Amniotic epithelial cell (primary cell): ENCODE measurements around the gene DFFB.

Experiments used
- DNase-seq: peaks from one replicate; pipeline ENCODE4 v3.0.0-alpha.2; 2010; ENCODE audit warnings: low read depth

The DFFB gene

GRCh38 chr1:3872546-3872945 is 15.3 kb downstream of the DFFB start:
- no peak for DNase-seq

- no peak for DNase-seq
These were observed 17.5 kb downstream of the DFFB start for GRCh38 chr1:3874736-3875135.

- no peak for DNase-seq
These were observed 19.4 kb downstream of the DFFB start for GRCh38 chr1:3876716-3877115.

GRCh38 chr1:3879099-3879498 is 21.8 kb downstream of the DFFB start:
- peak; percentile 16 for DNase-seq

- DNase-seq = no peak
These were observed 22.6 kb downstream of the DFFB start for GRCh38 chr1:3879787-3880428.

DNA sequence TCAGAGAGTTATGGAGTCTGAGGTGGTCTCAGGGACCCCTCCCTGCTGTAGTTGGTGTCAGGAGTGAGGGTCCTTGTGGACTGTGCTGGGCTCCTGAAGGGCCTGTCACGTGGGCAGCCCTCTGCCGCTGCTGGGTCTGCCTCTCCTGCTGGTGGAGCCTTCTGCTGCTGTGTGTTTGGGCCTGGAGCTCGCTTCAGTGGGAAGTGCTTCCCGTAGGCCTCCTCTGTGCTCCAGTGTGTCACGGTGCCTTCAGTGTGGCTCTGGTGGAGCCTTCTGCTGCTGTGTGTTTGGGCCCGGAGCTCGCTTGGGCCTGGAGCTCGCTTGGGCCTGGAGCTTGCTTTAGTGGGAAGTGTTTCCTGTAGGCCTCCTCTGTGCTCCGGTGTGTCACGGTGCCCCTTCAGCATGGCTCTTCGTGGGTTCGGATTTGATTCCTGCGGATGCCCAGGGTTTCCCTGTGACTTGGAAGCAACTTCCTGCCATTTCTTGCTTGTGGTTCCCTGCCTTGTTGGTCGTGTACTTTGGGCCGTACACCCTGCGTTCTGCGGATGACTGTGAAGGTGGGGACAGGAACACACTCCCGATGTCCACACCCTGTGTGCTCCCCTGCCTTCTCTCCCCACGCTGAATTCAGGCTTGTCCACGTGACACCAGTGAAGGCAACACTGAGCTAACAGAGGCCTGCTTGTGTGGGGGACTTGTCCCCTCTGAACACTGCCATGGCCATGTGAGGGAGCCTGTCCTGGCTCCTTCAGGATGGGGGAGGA is 23.3 kb downstream of the DFFB start:
- no peak for DNase-seq

DNA sequence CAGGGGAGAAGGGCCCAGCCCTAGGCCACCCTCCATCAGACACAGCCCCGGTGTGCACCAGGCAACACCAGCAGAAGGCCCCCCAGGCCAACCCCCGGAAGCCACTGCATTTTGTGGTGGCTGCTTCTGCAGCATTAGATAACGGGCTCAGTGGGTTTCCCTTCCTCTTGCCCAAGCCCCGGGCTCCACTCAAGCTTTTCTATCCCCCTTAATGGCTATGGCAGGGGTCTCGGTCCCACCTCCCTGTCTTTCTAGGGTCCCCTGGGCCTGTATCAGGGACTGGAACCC is 23.9 kb downstream of the DFFB start:
- DNase-seq = no peak

DNA sequence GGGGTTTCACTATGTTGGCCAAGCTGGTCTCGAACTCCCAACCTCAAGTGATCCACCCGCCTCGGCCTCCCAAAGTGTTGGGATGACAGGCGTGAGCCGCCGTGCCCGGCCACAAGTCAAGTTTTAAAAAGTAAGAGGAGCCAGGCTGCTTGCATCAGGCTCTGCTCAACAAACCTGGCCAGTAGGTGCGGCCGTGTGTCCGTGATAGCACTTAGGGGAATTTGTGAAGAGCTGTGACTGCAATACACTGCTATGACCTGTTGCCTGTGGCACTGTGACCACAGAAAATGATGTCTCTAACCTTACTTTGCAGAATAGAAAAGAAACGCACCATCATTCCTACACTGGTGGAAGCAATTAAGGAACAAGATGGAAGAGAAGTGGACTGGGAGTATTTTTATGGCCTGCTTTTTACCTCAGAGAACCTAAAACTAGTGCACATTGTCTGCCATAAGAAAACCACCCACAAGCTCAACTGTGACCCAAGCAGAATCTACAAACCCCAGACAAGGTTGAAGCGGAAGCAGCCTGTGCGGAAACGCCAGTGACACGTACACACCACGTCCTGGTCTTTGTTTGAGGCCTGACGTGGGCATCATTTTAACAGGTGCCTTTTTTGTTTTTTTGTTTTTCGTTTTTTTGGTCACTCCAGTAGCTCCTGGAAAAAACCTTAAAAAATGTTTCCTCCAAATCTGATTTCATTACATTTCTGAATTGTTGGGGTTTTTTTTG is 26.1 kb downstream of the DFFB start:
- DNase-seq = no peak

DNA sequence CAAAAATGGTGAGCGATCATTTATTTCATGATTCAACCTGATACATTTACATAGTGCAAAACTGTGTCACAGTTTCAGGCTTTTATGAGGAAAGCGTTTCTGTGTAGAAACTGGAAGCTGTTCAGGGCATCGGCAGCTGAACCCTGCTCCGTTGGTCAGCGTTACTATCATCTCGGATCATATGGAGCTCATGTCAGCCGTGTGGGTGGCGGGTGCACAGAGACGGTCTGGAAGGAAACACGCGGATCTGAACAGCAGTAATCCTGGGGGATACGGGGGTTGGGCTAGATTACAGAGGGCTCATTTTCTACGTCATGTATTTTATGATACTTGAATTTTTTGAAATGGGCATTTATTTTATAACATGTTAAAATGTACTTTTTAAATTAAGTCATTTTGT is 27.7 kb downstream of the DFFB start:
- no peak for DNase-seq

GRCh38 chr1:3885611-3886010 is 28.3 kb downstream of the DFFB start:
- no peak for DNase-seq

GRCh38 chr1:3886106-3886670 is 28.9 kb downstream of the DFFB start:
- DNase-seq = no peak

- DNase-seq = no peak
These were observed 29.4 kb downstream of the DFFB start for GRCh38 chr1:3886691-3887090.

- DNase-seq = no peak
These were observed 31.0 kb downstream of the DFFB start for GRCh38 chr1:3888301-3888700.

GRCh38 chr1:3889936-3890335 is 32.7 kb downstream of the DFFB start:
- no peak for DNase-seq

GRCh38 chr1:3890389-3891328 is 33.4 kb downstream of the DFFB start:
- no peak for DNase-seq

- no peak for DNase-seq
These were observed 34.1 kb downstream of the DFFB start for GRCh38 chr1:3891329-3891865.

DNA sequence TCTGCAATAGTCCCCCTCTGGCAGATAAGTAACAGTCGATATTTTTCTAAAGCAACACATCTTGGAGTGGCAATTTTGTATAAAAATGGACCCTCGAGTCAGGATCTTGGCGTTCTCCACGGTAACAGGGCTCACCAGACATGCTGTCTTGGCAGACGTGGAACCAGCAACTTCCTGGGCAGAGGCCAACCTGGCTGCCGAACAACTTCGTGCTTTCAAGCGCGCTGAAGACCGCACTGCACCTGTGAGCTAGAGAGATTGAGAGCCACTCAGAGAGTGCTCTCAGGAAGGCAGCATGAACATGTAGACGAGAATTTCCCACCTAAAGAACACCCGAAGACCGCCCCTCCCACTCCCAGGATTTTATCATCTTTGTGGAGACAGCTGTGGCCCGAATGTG is 35.5 kb downstream of the DFFB start:
- DNase-seq = no peak

- no peak for DNase-seq
These were observed 35.9 kb downstream of the DFFB start for GRCh38 chr1:3893190-3893589.

- DNase-seq = no peak
These were observed 37.5 kb downstream of the DFFB start for GRCh38 chr1:3894626-3895278.

DNA sequence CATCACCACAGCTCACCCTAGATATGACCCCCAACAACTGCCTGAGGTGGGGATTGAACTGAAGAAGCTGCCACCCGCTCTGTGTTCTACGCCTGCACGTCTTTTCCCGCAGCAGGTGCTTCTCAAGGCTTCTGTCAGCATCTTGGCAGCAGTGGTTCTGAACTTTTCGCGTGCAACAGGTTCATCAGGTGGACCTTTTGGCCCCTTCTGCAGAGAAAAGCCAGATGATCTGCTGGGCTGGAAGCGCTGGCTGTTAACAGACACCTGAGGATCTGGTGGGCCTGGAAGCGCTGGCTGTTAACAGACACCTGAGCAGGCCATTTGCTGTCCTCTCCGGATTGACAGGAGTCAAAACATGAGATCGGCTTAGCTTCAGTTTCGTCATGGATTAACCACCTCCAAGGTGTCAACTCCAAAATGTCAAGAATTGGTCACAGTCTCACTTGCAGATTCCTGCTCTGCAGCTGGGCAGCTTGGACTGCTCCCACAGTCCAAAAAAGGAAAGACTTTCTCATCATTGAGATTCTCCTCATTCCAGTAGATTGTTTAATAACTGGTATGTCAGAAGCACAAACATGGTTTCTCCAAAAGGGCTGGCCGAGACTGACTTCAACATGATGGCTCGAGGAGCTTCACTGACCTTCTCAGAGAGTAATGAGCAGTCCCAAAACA is 38.1 kb downstream of the DFFB start:
- DNase-seq = no peak

- no peak for DNase-seq
These were observed 38.7 kb downstream of the DFFB start for GRCh38 chr1:3895951-3896325.
